CD4-positive, alpha-beta T cell treated with Interleukin-6 at 100 ng/mL for 8 hours (primary cell): ENCODE data around the gene HAUS7.

Source experiments
- DNase-seq: peaks from one replicate; pipeline ENCODE4 v3.0.0-alpha.2; 2020; ENCODE audit warnings: mixed read lengths, low spot score

HAUS7 gene

GRCh38 chrX:153477364-153477857 lies 7.0 kb upstream of the HAUS7 start:
- DNase-seq = no peak

- DNase-seq = no peak
These were observed 6.4 kb upstream of the HAUS7 start for GRCh38 chrX:153476666-153477363.

DNA sequence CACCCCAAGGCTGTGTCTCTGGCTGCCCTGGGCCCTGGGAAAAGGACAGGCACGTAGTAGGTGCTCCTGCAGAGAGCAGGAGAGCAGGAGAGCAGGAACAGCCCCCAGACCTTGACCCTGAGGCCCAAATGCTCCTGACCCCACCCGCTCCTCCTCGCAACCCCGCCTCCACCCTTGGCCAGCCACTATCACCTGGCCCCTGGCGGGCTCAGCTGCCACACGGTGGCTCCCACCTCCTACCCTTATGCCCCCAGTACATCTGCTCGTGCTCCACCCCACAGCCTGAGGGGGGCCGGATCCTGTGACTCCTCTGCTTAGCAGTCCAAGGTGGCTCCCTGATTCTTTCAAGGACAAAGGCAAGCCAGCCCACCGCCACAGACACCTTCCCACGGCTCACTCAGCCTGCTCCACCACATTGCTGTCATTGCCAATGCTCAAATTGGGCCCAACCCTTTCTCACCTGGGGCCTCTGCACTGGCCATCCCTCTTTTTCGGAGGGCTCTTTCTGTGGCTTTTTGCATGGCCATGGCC lies 5.4 kb upstream of the HAUS7 start:
- no peak for DNase-seq

GRCh38 chrX:153475271-153475670 lies 4.9 kb upstream of the HAUS7 start:
- no peak for DNase-seq

DNA sequence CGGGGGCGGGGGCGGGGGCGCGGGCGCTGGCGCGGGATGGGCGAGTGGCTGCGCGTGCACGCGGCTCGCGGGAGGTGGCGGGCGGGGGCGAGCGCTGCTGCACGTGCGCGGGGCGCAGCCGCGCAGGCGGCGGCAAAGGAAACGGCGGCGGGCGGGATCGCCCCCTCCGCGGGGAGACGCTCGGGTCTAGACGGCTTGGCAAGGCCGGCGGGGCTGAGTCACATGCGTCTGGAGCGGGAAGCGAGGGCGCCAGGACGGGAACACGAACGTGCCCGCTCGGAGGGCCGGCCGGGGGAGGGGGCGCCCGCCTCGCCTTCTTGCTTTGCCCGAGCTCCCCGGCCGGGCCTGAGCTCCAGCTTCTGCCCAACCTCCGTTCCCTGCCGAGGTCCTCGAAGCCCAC lies 4.3 kb upstream of the HAUS7 start:
- DNase-seq = peak; percentile 36

DNA sequence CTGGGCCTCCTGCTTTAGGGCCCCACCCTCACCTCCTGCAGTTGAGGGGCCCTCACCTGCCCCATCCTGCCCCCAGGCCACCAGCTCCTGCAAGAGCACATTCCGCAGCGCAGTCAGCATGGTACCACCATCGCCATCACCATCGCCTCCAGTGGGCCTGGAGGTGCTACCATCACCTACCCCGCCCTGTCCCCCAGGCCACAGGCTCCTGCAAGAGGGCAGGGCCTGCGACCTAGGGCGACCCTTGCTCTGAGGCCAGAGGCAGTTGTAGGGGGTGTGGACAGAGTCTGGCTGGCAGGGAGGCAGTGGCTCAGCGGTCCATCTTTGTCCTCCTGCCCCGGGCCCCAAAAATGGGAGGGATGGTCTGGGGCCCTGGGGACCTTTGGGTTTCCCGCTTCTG lies 3.9 kb upstream of the HAUS7 start:
- DNase-seq = no peak

DNA sequence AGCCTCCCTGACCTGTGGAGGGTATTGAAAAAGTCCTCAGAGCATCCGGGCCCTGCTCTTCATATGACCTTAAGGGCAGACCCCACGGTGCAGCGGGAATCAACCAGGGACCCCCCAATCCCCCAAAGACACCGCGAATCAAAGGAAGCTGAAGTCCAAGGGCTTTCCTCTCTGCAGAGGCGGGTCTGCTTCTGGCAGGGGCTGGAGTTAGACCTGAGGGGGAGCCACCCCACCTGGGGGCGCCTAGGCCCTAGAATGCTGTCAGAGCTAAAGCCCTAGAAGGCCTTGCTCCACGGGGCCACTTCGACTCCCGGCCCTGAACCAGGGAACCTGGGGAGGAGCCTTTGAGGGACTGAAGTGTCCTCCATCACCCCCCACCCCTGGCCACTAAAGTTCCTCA lies 2.8 kb upstream of the HAUS7 start:
- no peak for DNase-seq

DNA sequence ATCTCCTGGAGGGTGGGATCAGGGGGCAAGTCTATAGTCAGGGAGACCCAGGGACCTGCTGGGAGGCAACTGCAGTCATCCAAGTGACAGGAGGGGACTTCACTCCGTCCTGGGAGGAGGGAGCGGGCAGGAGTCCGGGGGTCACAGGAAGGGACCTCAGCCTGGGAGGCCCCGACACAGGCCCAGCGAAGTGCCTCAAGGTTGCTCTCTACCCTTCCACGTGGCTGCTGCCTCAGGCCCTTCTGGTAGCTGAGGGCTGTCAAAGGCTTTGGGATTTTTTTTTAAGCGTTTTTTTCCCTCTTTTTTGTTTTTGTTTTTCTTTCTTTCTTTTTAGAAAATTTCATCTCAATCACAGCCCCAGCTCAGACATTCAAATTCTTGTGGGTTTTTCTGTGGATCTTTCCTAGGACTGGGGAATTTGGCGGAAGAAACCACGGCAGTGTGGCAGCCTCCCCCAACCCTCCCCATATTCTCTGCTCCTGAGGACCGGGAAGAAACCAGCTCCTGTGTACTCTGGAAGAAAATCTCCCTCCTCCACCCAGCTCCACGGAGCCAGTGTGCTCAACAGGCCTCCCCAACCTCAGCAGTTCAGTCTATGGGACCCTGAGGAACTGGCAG lies 1.4 kb upstream of the HAUS7 start:
- no peak for DNase-seq

DNA sequence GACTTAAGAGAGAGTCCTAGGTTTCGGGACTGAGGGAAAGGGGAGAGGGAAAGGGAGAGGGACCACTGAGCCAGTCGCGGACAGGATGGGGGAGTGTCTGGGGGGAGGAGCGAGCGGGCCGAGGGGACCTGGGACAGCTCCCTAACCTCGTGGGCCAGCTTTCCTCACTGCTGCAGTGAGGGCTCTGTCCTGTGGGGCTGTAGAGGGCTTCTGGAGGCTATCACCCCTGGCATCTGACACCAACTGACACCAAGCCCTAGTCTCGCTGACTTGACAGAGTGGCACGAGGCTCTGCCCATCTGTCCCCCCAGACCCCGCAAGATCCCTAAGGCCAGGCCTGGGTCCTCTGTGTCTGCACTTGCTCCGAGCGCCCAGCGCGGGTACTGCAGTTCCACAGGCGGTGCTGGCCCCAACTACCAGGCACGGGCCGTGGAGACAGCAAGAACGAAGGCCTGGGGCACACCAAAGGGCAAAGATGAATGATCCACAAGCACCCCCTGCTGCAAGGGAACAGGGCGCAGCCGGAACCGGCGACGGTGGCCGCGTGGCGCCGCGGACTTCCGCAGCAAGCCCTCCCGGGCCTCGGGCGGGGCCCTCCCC lies 465 bp downstream of the HAUS7 start:
- DNase-seq = no peak

GRCh38 chrX:153468008-153468580 lies 2.3 kb downstream of the HAUS7 start:
- DNase-seq = no peak

DNA sequence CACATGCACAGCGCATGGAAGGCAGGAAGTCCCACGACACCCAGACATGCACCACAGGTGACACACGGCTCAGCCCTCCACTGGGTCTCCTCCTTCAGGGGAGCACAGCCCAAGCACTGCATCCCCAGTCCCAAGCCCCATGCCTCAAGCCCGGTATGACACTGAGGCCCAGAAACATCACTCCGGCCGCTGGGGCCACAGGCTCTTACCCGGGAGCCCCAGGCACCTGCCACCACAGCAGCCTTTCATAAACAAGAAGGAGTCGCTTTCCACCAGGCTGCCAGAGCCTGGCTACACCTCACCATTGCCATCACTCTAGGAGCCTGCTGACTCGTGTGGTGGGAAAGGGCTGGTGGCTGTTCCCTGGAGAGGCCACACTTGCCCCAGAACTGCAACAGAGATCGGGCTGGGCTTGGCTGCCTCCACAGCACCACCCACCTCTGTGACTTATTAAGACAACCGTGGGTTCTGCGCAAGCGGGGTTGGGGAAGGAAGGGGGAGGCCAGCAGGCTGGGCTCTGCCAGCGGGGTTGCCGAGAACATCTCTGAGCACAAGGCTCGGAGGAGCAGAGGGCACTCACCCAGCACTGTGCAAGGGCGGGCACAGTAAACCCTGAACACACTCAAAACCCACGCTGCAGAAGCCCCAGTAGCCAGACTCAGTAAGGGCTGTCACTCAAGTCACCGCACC lies 4.5 kb downstream of the HAUS7 start:
- no peak for DNase-seq

GRCh38 chrX:153464116-153464515 lies 6.3 kb downstream of the HAUS7 start:
- DNase-seq = no peak

GRCh38 chrX:153463556-153463955 lies 6.8 kb downstream of the HAUS7 start:
- no peak for DNase-seq

- no peak for DNase-seq
These were observed 7.3 kb downstream of the HAUS7 start for GRCh38 chrX:153463031-153463430.

DNA sequence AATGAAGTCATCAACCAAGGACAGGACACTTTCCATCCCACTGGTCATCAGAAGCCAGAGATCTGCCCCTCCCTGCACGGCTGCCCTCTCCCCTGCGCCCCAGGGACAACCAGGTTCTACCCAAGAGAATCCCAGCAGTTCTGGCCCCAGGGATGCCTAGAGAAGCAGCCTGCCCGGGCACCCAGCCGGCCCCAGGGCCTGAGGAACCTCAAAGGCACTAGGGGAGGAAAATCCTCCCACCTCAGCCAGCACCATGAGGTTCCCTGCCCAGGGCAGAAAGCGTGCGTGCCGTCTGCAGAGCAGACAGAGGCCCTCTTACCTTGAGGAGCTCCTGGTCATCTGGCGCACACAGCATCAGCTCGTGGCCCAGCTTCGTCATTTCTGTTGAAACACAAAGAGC lies 8.1 kb downstream of the HAUS7 start:
- DNase-seq = no peak

- DNase-seq = peak; percentile 39
These were observed 9.6 kb downstream of the HAUS7 start for GRCh38 chrX:153460826-153461225.

DNA sequence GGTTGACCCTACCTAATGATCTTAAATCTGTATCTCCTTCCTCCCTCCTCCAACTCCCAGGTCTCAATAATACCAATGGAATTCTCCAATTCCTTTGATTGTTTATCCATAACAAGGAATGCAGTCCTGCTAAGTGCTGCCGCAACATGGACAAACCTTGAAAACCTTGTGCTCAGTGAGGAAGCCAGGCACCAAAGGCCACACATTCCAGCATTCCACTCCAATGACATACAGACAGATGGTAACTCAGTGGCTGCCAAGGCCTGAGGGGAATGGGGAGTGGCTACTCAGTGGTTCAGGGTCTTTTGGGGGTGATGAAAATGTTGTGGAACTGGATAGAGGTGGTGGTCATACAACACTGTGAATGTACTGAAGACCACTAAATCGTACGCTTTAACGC lies 10.4 kb downstream of the HAUS7 start:
- DNase-seq = no peak

DNA sequence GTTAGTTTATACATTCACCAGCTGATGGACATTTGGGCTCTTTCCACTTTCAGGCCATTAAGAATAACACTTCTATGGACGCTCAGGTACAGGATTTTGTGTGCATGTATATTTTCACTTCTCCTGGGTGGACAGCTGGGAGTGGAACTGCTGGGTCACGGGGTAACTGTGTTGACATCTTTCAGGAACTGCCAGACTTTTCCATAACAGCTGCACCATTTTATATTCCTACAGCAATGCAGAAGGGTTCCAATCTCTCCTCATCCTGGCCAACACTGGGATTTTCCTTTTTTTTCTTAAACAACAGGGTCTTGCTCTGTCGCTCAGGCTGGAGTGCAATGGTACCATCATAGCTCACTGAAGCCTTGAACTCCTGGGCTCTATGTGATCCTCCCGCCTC lies 11.9 kb downstream of the HAUS7 start:
- DNase-seq = no peak

DNA sequence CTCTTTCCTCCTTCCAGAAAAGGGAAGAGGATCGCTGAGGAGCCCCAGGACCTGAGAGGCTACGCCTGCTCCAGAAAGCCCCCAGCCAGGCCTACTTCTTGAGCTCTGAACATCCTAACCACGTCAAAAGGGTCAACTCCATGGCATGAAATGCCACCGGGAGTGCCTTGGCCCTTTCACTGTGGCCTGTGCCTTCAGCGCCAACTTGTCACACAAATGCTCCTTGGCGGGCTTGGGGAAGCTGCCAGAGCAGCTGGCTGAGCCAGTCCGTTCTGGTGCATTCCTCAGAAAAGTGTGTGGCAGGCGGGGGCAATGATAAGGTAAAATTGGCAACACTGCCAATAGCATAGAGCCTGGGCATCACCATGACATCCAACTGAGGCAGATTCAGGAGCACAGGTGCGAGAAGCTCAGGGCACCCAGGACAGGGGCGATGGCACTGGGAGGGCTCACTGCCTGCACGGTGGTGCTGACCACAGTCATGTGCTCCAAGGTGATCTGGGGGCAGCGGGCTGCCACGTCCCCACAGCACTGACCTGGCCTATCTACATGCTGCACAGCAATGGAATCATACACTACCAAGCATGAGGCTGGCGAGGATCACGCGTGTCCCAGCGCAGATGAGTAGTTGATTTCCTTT lies 12.4 kb downstream of the HAUS7 start:
- no peak for DNase-seq

DNA sequence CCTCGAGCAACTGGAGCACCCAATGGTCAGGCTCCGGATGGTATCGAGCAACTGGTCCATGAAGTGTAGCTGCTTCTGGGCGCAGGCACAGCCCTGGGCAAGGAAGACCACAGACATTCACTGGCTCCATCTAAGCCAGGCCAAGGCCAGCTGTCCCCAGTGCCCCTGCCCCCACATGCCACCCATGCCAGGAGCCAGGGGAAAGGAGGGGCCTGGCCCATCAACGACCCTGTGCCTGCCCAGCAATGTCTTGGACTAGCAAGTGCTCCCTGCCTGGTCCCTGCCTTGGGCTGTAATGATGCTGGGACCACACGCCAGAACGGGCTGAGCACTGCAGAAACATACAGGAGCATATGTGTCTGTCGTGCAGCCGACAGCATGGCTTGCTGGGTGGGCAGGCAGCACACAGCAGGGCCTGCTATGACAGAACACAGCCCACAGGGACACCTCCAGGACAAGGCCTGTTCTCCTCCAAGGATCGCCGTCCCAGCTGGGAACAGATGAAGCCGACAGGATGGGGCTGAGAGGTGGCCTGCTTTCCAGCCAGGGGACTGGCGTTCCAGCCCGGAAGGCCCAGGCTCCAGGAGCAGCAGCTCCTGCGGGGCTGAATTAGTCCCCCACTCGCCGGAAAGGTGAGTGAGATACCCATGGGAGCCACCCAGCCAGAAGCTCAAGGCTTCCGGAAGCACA lies 13.1 kb downstream of the HAUS7 start:
- DNase-seq = no peak

DNA sequence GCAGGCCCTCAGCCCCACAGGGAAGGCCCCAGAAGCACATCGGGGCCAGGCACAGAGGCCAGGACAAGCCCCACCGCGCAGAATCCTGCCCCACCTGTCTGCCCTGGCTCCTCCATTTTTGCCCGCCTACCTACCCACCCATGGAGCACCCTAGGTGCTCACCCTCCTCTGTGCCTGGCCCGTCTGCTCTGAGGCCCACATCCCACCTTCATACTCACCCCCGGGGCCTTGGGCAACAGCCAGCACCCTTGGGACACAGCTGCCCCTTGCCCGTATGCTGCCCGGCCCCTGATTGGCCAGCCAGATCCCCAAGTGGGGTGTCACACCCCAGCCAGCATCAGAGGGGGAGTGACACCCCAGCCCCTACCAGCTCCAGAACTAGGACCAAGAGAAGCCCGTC lies 13.7 kb downstream of the HAUS7 start:
- no peak for DNase-seq
